ENCODE results near the gene NGRN.
"Not testable (repeated sequence)": the region's sequence is repeated elsewhere in the genome, so short reads cannot be mapped to it uniquely, and the experiment has no call there.

The NGRN gene

DNA sequence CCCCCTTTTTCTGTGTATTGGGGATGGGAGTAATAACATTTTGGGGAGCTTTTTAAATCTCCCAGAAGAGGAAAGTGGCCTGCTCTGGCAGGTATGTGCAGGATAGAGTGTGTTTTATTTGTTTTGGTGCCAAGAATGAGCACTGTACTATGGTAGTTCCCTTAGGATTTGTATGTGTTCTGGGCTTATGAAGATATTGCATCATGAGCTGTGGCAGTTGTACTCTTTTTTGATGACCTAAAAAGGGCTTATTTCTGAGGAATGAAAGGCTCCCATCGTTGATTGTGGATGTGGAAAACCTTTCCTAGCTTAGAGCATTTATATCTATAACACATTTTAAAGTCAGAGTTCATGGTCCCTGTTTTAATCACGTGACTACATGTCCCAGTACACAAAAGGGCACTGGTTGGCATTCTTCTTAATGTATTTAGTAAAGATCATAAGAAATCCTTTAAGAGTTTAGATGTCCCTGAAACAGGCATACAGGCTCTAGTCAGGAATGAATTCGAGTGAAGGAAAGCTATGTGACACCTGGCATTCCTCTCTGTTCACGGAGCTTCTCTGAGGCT lies 30.9 kb downstream of the NGRN start:
- not testable (repeated sequence) for H2AK5ac ChIP-seq (ENCODE audit: low read length, severe bottlenecking); H4K91ac ChIP-seq (ENCODE audit: low read length); H3K23ac ChIP-seq (ENCODE audit: low read length in 2 of 2); H2BK5ac ChIP-seq (ENCODE audit: low read depth, low read length, poor library complexity, severe bottlenecking); H2AFZ ChIP-seq (ENCODE audit: low read depth, low read length); H3K36me3 ChIP-seq (ENCODE audit: control insufficient read depth in 1 of 2, insufficient read depth in 2 of 2, low read depth in 1 of 2, low read length in 2 of 2); H3K4me3 ChIP-seq (ENCODE audit: insufficient read depth in 1 of 2, low read depth in 1 of 2, low read length in 2 of 2); H3K27me3 ChIP-seq (ENCODE audit: control insufficient read depth in 1 of 2, insufficient read depth in 1 of 2, low read length in 2 of 2); H3K4me2 ChIP-seq (ENCODE audit: low read length, poor library complexity, severe bottlenecking); H3K9me3 ChIP-seq (ENCODE audit: control insufficient read depth, low read length); H2BK120ac ChIP-seq (ENCODE audit: low read depth, low read length); H2BK15ac ChIP-seq (ENCODE audit: low read depth, poor library complexity, severe bottlenecking); H4K8ac ChIP-seq (ENCODE audit: low read length); H3K27ac ChIP-seq (ENCODE audit: low read length, poor library complexity, severe bottlenecking); H3K79me1 ChIP-seq (replicated peaks; ENCODE audit: low read length, poor library complexity, severe bottlenecking); H3K14ac ChIP-seq (ENCODE audit: low read length in 2 of 2); H3K9ac ChIP-seq (ENCODE audit: low read length); H3K18ac ChIP-seq (ENCODE audit: low read depth in 1 of 2, low read length in 2 of 2); H3K4me1 ChIP-seq (ENCODE audit: control insufficient read depth, insufficient read depth, low read depth, low read length); H2BK12ac ChIP-seq (ENCODE audit: low read length in 2 of 2); H3K4ac ChIP-seq (ENCODE audit: low read depth in 1 of 2, low read length in 2 of 2); DNase-seq
- WGBS, result 77% methylated on average over 2 of the region's 4 CpGs

DNA sequence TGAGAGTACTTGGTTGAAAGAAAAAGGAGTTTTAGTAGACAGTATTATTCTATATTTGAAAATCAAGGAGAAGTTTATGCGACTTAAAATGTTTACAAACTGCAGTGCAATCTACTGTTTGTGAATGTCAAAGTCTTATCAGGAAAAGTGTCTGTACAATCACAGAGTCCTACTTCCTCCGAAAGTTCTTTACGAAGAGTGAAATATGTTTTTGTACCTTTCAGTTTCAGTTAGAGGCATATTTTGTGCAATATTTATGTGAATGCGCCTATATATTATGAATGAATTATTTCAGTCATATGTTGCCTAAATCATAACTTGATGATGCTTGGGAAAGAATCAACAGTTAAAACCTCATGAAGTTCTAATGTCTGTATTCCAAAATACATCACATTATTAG lies 31.5 kb downstream of the NGRN start:
- no peak overlapping the region for H3K14ac ChIP-seq (ENCODE audit: low read length in 2 of 2)

DNA sequence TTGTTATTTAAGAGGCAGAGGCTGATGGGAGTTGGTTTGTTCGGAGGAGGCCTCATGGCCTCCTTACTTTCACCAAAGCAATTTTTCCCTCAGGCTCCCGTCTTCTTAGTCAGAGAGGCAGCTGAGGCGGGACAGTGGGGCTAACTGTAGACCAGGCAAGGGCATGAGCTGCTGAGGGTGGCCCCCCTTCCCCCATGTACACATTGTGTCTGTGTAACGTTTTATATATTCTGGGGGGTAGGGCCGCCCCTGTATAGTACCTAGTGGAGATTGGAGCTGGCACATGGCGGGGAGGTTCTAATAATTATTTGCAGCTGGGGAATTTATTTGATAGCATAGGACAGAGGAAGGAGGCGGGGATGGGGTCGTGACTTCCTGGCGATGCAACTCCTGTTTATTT lies 35.1 kb downstream of the NGRN start:
- no peak for DNase-seq

More for the DNA sequence above, 31.5 kb downstream of the NGRN start:
- Histone ChIP-seq H3K4me3 (ENCODE audit: insufficient read depth in 1 of 2, low read depth in 1 of 2, low read length in 2 of 2) (no peak overlapping the region), H3K9ac (ENCODE audit: low read length) (no peak overlapping the region), H3K27me3 (ENCODE audit: control insufficient read depth in 1 of 2, insufficient read depth in 1 of 2, low read length in 2 of 2) (peaks cover 0 to 7% of the 10 kb centered on the region in 2 experiments), H3K4me2 (ENCODE audit: low read length, poor library complexity, severe bottlenecking) (no peak overlapping the region), H3K36me3 (ENCODE audit: control insufficient read depth in 1 of 2, insufficient read depth in 2 of 2, low read depth in 1 of 2, low read length in 2 of 2) (no peaks in the 10 kb centered on the region), H2BK120ac (ENCODE audit: low read depth, low read length) (no peak overlapping the region), H3K27ac (ENCODE audit: low read length, poor library complexity, severe bottlenecking) (no peak overlapping the region), H2BK5ac (ENCODE audit: low read depth, low read length, poor library complexity, severe bottlenecking) (no peak overlapping the region), H4K8ac (ENCODE audit: low read length) (no peak overlapping the region), H2AFZ (ENCODE audit: low read depth, low read length) (no peak overlapping the region), H3K4ac (ENCODE audit: low read depth in 1 of 2, low read length in 2 of 2) (no peak overlapping the region), H3K9me3 (ENCODE audit: control insufficient read depth, low read length) (no peaks in the 10 kb centered on the region), H2BK12ac (ENCODE audit: low read length in 2 of 2) (no peak overlapping the region), H3K4me1 (ENCODE audit: control insufficient read depth, insufficient read depth, low read depth, low read length) (peaks cover 10% of the 10 kb centered on the region), H3K18ac (ENCODE audit: low read depth in 1 of 2, low read length in 2 of 2) (no peak overlapping the region), H3K79me1 (replicated peaks; ENCODE audit: low read length, poor library complexity, severe bottlenecking) (no peaks in the 10 kb centered on the region), H4K91ac (ENCODE audit: low read length) (no peak overlapping the region), H3K23ac (ENCODE audit: low read length in 2 of 2) (no peak overlapping the region), H2AK5ac (ENCODE audit: low read length, severe bottlenecking) (no peak overlapping the region), H2BK15ac (ENCODE audit: low read depth, poor library complexity, severe bottlenecking) (no peak overlapping the region)
- 97% methylated on average over 3 of the region's 4 CpGs for WGBS
- no peak for DNase-seq

DNA sequence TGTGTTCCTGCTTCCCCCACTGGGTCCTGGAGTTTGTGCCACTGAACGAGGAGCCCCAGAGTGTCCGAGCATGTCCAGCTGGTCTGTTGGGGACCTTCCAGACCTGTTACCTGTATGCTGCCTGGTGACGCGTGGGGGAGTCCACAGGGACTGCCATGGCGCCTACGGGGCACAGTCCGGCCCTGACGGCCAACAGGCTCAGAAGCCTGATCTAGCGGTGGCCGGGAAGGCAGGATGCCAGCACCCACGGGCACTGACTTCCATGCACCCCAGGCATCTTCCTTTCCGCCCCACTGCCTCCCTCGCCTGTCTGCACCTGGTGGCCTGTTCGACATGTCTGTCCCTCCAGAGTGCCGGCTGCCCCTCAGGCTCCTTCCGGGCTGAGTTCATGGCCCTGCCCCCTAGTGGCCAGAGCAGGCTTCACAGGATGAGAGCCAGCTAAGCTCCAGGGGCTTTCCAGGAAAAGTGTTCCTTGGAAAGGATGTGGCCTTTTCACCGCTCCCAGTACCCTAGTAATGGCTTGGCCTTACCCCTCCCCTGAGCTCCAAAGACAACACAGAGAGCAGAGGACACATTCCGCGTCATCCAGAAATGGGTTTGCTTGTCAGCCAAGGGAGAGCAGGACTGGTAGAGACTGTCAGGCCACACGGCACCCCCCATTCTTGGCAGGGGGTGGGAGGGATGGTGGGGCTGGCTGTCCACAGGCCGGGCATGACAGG lies 35.7 kb downstream of the NGRN start:
- Histone ChIP-seq H2BK12ac (ENCODE audit: low read length in 2 of 2) (no peak overlapping the region), H4K91ac (ENCODE audit: low read length) (no peak overlapping the region), H3K4ac (ENCODE audit: low read depth in 1 of 2, low read length in 2 of 2) (no peak overlapping the region), H3K27me3 (ENCODE audit: control insufficient read depth in 1 of 2, insufficient read depth in 1 of 2, low read length in 2 of 2) (no peaks in the 10 kb centered on the region), H3K9me3 (ENCODE audit: control insufficient read depth, low read length) (no peaks in the 10 kb centered on the region), H4K8ac (ENCODE audit: low read length) (peak overlapping the region; percentile 63), H2AFZ (ENCODE audit: low read depth, low read length) (peak overlapping the region; percentile 48), H3K27ac (ENCODE audit: low read length, poor library complexity, severe bottlenecking) (no peak overlapping the region), H3K9ac (ENCODE audit: low read length) (no peak overlapping the region), H2BK120ac (ENCODE audit: low read depth, low read length) (no peak overlapping the region), H3K14ac (ENCODE audit: low read length in 2 of 2) (no peak overlapping the region), H3K4me2 (ENCODE audit: low read length, poor library complexity, severe bottlenecking) (no peak overlapping the region), H2AK5ac (ENCODE audit: low read length, severe bottlenecking) (no peak overlapping the region), H2BK15ac (ENCODE audit: low read depth, poor library complexity, severe bottlenecking) (no peak overlapping the region), H3K79me1 (replicated peaks; ENCODE audit: low read length, poor library complexity, severe bottlenecking) (no peaks in the 10 kb centered on the region), H3K23ac (ENCODE audit: low read length in 2 of 2) (no peak overlapping the region), H3K18ac (ENCODE audit: low read depth in 1 of 2, low read length in 2 of 2) (peak overlapping the region; percentile 17 to 63), H3K4me3 (ENCODE audit: insufficient read depth in 1 of 2, low read depth in 1 of 2, low read length in 2 of 2) (no peak overlapping the region), H3K4me1 (ENCODE audit: control insufficient read depth, insufficient read depth, low read depth, low read length) (no peaks in the 10 kb centered on the region), H2BK5ac (ENCODE audit: low read depth, low read length, poor library complexity, severe bottlenecking) (no peak overlapping the region), H3K36me3 (ENCODE audit: control insufficient read depth in 1 of 2, insufficient read depth in 2 of 2, low read depth in 1 of 2, low read length in 2 of 2) (no peaks in the 10 kb centered on the region)
- 72% methylated on average over 21 of the region's 21 CpGs for WGBS
- DNase-seq, result peak; percentile 58

More for the DNA sequence above, 35.1 kb downstream of the NGRN start:
- no peak overlapping the region for H3K4ac ChIP-seq (ENCODE audit: low read depth in 1 of 2, low read length in 2 of 2)
- no peak overlapping the region for H4K91ac ChIP-seq (ENCODE audit: low read length)
- no peak overlapping the region for H3K4me3 ChIP-seq (ENCODE audit: insufficient read depth in 1 of 2, low read depth in 1 of 2, low read length in 2 of 2)
- H3K27me3 ChIP-seq (ENCODE audit: control insufficient read depth in 1 of 2, insufficient read depth in 1 of 2, low read length in 2 of 2), result no peaks in the 10 kb centered on the region
- no peak overlapping the region for H3K9ac ChIP-seq (ENCODE audit: low read length)
- H3K18ac ChIP-seq (ENCODE audit: low read depth in 1 of 2, low read length in 2 of 2), result no peak overlapping the region
- H2BK15ac ChIP-seq (ENCODE audit: low read depth, poor library complexity, severe bottlenecking), result no peak overlapping the region
- no peak overlapping the region for H3K23ac ChIP-seq (ENCODE audit: low read length in 2 of 2)
- no peaks in the 10 kb centered on the region for H3K79me1 ChIP-seq (replicated peaks; ENCODE audit: low read length, poor library complexity, severe bottlenecking)
- no peak overlapping the region for H3K4me2 ChIP-seq (ENCODE audit: low read length, poor library complexity, severe bottlenecking)
- no peak overlapping the region for H2AK5ac ChIP-seq (ENCODE audit: low read length, severe bottlenecking)
- H3K4me1 ChIP-seq (ENCODE audit: control insufficient read depth, insufficient read depth, low read depth, low read length), result peaks cover under 1% of the 10 kb centered on the region
- no peak overlapping the region for H3K14ac ChIP-seq (ENCODE audit: low read length in 2 of 2)
- H2BK5ac ChIP-seq (ENCODE audit: low read depth, low read length, poor library complexity, severe bottlenecking), result no peak overlapping the region
- H3K27ac ChIP-seq (ENCODE audit: low read length, poor library complexity, severe bottlenecking), result no peak overlapping the region
- no peaks in the 10 kb centered on the region for H3K9me3 ChIP-seq (ENCODE audit: control insufficient read depth, low read length)
- no peak overlapping the region for H4K8ac ChIP-seq (ENCODE audit: low read length)
- 90% methylated on average over 8 of the region's 9 CpGs for WGBS
- H3K36me3 ChIP-seq (ENCODE audit: control insufficient read depth in 1 of 2, insufficient read depth in 2 of 2, low read depth in 1 of 2, low read length in 2 of 2), result no peaks in the 10 kb centered on the region
- no peak overlapping the region for H2AFZ ChIP-seq (ENCODE audit: low read depth, low read length)
- no peak overlapping the region for H2BK120ac ChIP-seq (ENCODE audit: low read depth, low read length)
- no peak overlapping the region for H2BK12ac ChIP-seq (ENCODE audit: low read length in 2 of 2)

Data from mesenchymal stem cell (in vitro differentiated cells and primary cell).